ENCODE data around the gene RIOK1.

DNA sequence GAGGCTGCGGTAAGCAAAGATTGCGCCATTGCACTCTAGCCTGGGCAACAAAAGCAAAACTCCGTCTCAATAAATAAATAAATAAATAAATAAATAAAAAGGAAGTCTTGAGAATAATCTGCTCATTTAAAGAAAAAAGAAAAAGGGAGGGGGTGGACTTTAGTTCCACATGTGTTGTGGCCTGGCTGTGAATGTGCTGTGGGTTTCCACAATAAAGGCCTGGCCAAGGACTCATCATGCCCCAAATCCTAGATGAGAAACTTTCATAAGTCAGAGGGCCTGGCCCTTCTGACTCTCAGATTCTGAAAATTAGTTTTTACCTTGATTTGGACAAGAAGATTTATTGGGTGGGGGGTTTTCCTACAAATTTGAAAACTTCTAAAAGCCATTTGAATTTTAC, 48.4 kb downstream of the RIOK1 start:
- no peak for TF ChIP-seq POLR2AphosphoS5 (IDR thresholded peaks at IDR 0.05; ENCODE audit: borderline replicate concordance, low read depth, low read length)
- TF ChIP-seq EZH2 (IDR thresholded peaks at IDR 0.05): no peak
